Measurements from ENCODE around the gene ASCL3. TPM values are rescaled to one million over a fixed set of nuclear protein-coding genes. Genes with fewer than 3 reads are reported as not detected.

Gene ASCL3
- total RNA-seq, 1 experiment from 2014 or later, result not detected

DNA sequence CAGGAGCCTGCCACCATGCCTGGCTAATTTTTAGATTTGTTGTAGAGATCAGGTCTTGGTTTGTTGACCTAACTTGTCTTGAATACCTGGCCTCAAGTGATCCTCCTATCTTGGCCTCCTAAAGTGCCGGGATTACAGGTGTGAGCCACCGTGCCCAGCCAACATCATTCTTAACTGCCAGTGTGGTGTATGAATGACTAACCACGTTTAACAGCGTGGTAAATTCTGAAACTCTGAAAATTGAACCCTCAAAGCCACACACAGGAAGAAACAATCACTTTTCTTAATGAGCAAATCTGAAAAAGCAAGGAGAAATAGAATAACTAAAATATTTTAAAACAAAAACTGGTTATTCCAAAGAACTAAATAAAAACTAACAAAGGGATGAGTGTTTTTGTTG, 14.0 kb upstream of the ASCL3 start:
- Mint-ChIP-seq H3K27me3 (ENCODE audit: unreplicated experiment) (no peaks in the 10 kb centered on the region), H3K9me3 (ENCODE audit: low read depth, unreplicated experiment) (no peaks in the 10 kb centered on the region), H3K36me3 (ENCODE audit: insufficient read depth, unreplicated experiment) (no peaks in the 10 kb centered on the region), H3K4me1 (ENCODE audit: low read depth, unreplicated experiment) (peaks cover 7% of the 10 kb centered on the region), H3K4me3 (ENCODE audit: low read depth, unreplicated experiment) (no peak overlapping the region), H3K27ac (ENCODE audit: unreplicated experiment) (no peak overlapping the region)
- CTCF ChIA-PET, result no interaction called here
- no peak for TF ChIP-seq CTCF (IDR thresholded peaks at IDR 0.05; ENCODE audit: unreplicated experiment)
- BruUV-seq (replicated peaks), result no TSS peak
- DNase-seq, result no peak
- intact Hi-C loops (cut with micrococcal nuclease; ENCODE audit: unreplicated experiment), result no loop called here

DNA sequence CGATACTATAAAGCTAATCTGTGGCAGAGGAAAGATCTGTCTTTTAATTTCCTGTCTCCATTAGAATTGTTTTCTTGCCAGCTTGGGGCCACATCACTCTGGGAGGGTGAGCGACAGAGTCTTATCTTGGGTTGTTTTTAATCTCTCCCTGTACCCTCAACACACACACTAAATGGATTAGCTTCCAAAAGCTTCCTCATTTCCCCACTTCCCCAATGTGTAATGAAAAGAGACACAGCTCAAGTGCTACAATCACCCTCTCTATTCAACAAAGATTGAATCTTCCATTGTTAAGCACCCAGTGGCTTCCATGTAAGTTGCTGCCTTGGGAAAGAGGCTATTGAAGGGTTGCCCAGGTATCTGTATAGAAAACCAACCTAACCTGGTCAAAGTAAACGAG, 6.1 kb upstream of the ASCL3 start:
- Mint-ChIP-seq H3K27me3 (ENCODE audit: unreplicated experiment) (no peaks in the 10 kb centered on the region), H3K4me1 (ENCODE audit: low read depth, unreplicated experiment) (no peaks in the 10 kb centered on the region), H3K9me3 (ENCODE audit: low read depth, unreplicated experiment) (no peaks in the 10 kb centered on the region), H3K36me3 (ENCODE audit: insufficient read depth, unreplicated experiment) (peaks cover 7% of the 10 kb centered on the region), H3K27ac (ENCODE audit: unreplicated experiment) (no peak overlapping the region), H3K4me3 (ENCODE audit: low read depth, unreplicated experiment) (no peak overlapping the region)
- no peak for TF ChIP-seq CTCF (IDR thresholded peaks at IDR 0.05; ENCODE audit: unreplicated experiment)
- CTCF ChIA-PET, result no interaction called here
- no peak for DNase-seq
- no TSS peak for BruUV-seq (replicated peaks)
- intact Hi-C loops (cut with micrococcal nuclease; ENCODE audit: unreplicated experiment), result no loop called here

DNA sequence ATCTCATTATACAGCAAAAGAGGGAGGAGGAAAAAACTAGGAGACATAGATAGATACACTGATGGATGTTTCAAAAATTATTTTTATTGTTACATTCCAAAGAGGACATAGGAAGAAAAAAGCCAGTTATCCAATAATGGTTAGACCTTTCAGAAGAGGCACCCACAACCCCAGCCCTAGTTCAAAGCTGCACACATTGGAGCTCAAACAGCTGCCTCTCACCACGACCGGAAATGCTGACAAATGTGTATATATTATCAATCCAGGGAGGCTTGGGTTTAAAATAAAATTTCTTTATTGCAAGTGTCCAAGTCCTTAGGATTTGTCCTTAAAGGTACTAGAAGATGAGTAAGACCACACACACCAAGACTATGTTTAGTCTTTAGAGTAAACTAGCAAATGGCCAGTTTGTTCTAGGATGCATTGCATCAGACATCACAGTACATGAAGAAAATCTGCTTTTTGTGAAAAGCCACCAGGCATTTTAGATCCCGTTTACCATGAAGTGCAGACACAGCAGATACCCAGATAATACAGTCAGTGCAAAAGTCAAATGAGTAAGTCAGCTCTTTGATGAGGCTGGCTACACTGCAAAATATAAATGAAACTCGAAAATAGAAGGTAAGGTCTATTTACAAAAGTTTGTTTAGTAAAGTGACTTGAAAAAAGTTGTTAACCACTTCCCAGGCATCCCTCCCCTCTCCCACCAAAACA, 4.6 kb upstream of the ASCL3 start:
- no peaks in the 10 kb centered on the region for H3K27me3 Mint-ChIP-seq (ENCODE audit: unreplicated experiment)
- CTCF ChIA-PET, result no interaction called here
- BruUV-seq (replicated peaks), result TSS peak; percentile 48

DNA sequence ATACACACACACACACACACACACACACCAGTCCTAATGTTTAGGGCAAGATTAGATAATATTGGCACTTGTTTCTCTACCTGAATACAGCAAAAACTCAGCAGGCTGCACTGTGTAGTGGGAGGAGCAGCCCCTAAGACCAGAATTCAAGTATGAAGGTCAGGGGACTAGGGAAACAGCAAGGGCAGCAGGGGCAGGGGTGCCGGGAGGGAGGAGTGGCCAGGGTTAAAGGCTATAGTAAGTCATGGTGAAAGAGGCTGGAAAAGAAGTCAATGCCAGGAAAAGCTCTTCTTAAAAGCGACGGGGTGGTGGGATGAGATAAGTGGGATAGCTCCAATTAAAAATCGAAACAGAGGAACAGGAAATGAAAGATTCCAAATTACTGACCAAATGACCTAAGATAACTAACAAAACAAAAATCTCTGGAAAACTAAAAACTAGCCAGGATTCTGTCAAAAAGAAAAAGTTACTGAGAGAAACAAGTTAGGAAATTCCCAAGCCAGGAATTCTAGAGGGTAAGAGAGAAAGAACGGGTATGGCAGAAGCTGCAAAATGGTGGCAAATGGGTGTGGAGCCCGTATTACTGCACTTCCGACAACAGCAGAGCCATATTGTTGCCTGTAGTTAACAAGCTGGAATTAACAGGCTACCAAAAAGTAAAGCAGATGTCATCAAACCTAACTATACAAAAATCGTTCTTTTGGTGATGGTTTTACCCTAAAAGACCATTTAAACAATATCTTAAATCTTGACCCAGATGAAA, 1.3 kb downstream of the ASCL3 start:
- BruUV-seq (replicated peaks), result no TSS peak
- intact Hi-C loops (cut with micrococcal nuclease; ENCODE audit: unreplicated experiment), result no loop called here
- no peak overlapping the region for H3K27ac Mint-ChIP-seq (ENCODE audit: unreplicated experiment)
- H3K4me3 Mint-ChIP-seq (ENCODE audit: low read depth, unreplicated experiment), result no peak overlapping the region
- H3K9me3 Mint-ChIP-seq (ENCODE audit: low read depth, unreplicated experiment), result no peaks in the 10 kb centered on the region
- CTCF ChIA-PET, result no interaction called here
- peaks cover 18% of the 10 kb centered on the region for H3K27me3 Mint-ChIP-seq (ENCODE audit: unreplicated experiment)
- DNase-seq, result no peak
- H3K36me3 Mint-ChIP-seq (ENCODE audit: insufficient read depth, unreplicated experiment), result no peaks in the 10 kb centered on the region
- no peaks in the 10 kb centered on the region for H3K4me1 Mint-ChIP-seq (ENCODE audit: low read depth, unreplicated experiment)
- no peak for TF ChIP-seq CTCF (IDR thresholded peaks at IDR 0.05; ENCODE audit: unreplicated experiment)

More for the DNA sequence above, 4.6 kb upstream of the ASCL3 start:
- no peak overlapping the region for H3K27ac Mint-ChIP-seq (ENCODE audit: unreplicated experiment)
- no peak for DNase-seq
- no peaks in the 10 kb centered on the region for H3K4me1 Mint-ChIP-seq (ENCODE audit: low read depth, unreplicated experiment)
- H3K9me3 Mint-ChIP-seq (ENCODE audit: low read depth, unreplicated experiment), result no peaks in the 10 kb centered on the region
- intact Hi-C loops (cut with micrococcal nuclease; ENCODE audit: unreplicated experiment), result no loop called here
- TF ChIP-seq CTCF (IDR thresholded peaks at IDR 0.05; ENCODE audit: unreplicated experiment), result no peak
- peaks cover 7% of the 10 kb centered on the region for H3K36me3 Mint-ChIP-seq (ENCODE audit: insufficient read depth, unreplicated experiment)
- H3K4me3 Mint-ChIP-seq (ENCODE audit: low read depth, unreplicated experiment), result no peak overlapping the region
